ENCODE data around the gene SHB. TPM values are rescaled to one million over a fixed set of nuclear protein-coding genes. Genes with fewer than 3 reads are reported as not detected.

The SHB gene
- total and polyA plus RNA-seq, 2 donors (not counting 3 experiments of a cell fraction or from before 2014, with no cell fraction given), result 13.4 to 24.9 TPM

- Histone ChIP-seq H3K4me3 (replicated peaks in 1 of 3; ENCODE audit: insufficient read depth in 1 of 3, low read depth in 1 of 3, low read length in 3 of 3) (no peak overlapping the region), H4K20me1 (replicated peaks; ENCODE audit: control insufficient read depth, extremely low read depth, insufficient read depth, low read length) (no peaks in the 10 kb centered on the region), H3K9me1 (replicated peaks; ENCODE audit: control insufficient read depth, extremely low read depth, insufficient read depth, low read length) (no peaks in the 10 kb centered on the region), H3K4me1 (ENCODE audit: control insufficient read depth, extremely low read depth, insufficient read depth, low read length) (peaks cover 11% of the 10 kb centered on the region), H3K79me2 (ENCODE audit: control insufficient read depth, insufficient read depth, low read length) (no peaks in the 10 kb centered on the region), H3K4me2 (ENCODE audit: insufficient read depth, low read length) (no peak overlapping the region), H3K9ac (replicated peaks; ENCODE audit: extremely low read depth, insufficient read depth, low read length) (no peak overlapping the region), H2AFZ (ENCODE audit: low read depth, low read length) (no peak overlapping the region), H3K27me3 (ENCODE audit: control insufficient read depth in 2 of 2, insufficient read depth in 2 of 2, low read length in 2 of 2) (no peaks in the 10 kb centered on the region), H3K27ac (ENCODE audit: insufficient read depth, low read depth, low read length) (no peak overlapping the region), H3K9me3 (replicated peaks; ENCODE audit: control insufficient read depth, insufficient read depth, low read length) (no peaks in the 10 kb centered on the region), H3K36me3 (ENCODE audit: control insufficient read depth in 2 of 2, extremely low read depth in 1 of 2, insufficient read depth in 2 of 2, low read length in 2 of 2) (no peaks in the 10 kb centered on the region)
- no peak for TF ChIP-seq JUN (IDR thresholded peaks at IDR 0.05; ENCODE audit: borderline replicate concordance, insufficient read depth, insufficient read length, low read depth)
- TF ChIP-seq POLR2A (IDR thresholded peaks at IDR 0.05; ENCODE audit: low read depth, low read length), result no peak
- no peak for TF ChIP-seq EZH2 (IDR thresholded peaks at IDR 0.05; ENCODE audit: borderline replicate concordance, low read depth, low read length, severe bottlenecking)
- TF ChIP-seq MYC (IDR thresholded peaks at IDR 0.05; ENCODE audit: low read depth, low read length), result no peak
- no peak for TF ChIP-seq MAX (IDR thresholded peaks at IDR 0.05; ENCODE audit: insufficient read depth, insufficient read length)
- TF ChIP-seq CTCF (IDR thresholded peaks at IDR 0.05; ENCODE audit: extremely low read depth in 1 of 2, insufficient read depth in 1 of 2, low read depth in 1 of 2, low read length in 2 of 2), result no peak
- no peak for TF ChIP-seq FOS (IDR thresholded peaks at IDR 0.05; ENCODE audit: borderline replicate concordance, insufficient read depth, low read length)
- no peak for TF ChIP-seq POLR2AphosphoS5 (IDR thresholded peaks at IDR 0.05; ENCODE audit: insufficient read depth, low read depth, low read length)
- TF ChIP-seq GATA2 (IDR thresholded peaks at IDR 0.05; ENCODE audit: insufficient read depth, insufficient read length, low read depth, low read length), result no peak
- FAIRE-seq (no peak), DNase-seq (ENCODE audit: low read depth, low spot score) (no peak)
- intact Hi-C loops (cut with micrococcal nuclease) (no loop called here), dilution Hi-C loops (cut with MboI; ENCODE audit: extremely low pct_ligation_motif_present, low sequenced_read_pairs) (no loop called here)
- BruUV-seq (replicated peaks), result no TSS peak
- ChIA-PET CTCF (interaction anchor here (0.7 to 3.8 kb wide), 6 partner anchors 18 to 177 kb away, joined by 3 to 82 read pairs (median 22); partner anchors contain the start of gene SHB), POLR2A (no interaction called here)
These were observed 17.5 kb upstream of the SHB start for GRCh38 chr9:38086496-38086895.

Measured in endothelial cell of umbilical vein (primary cell).